GM12878 (cell line): ENCODE results near the gene PADI2. TPM values are rescaled to one million over a fixed set of nuclear protein-coding genes. Genes with fewer than 3 reads are reported as not detected.

ENCODE experiments used
- ATAC-seq: fragments of 200-7000 bp; cut with Tn5 transposase; 3 replicates; pipeline ENCODE4 v1.9.1; 2020; ENCODE audit warnings: mild to moderate bottlenecking, moderate library complexity
- BruUV-seq: library from RNA; stranded (reverse); fragments of 400-500 nt; replicated peaks from 2 replicates; lab custom pipeline; 2021; lab: Mats Ljungman, UMichigan
- CTCF ChIA-PET: fragments of 300-600 bp; sonication (Branson Sonifier 250); formaldehyde crosslinking; extraction: SDS; loops from one replicate; lab custom pipeline; 2021; ENCODE audit warnings: inconsistent platforms; lab: Yijun Ruan, JAX
- POLR2A ChIA-PET: fragments of 350-600 bp; formaldehyde crosslinking; extraction: SDS; loops from one replicate; lab custom pipeline; 2021; ENCODE audit warnings: inconsistent platforms; lab: Charles Lee
- RAD21 ChIA-PET: fragments of 300-600 bp; sonication (Branson Sonifier 250); formaldehyde crosslinking; loops from one replicate; lab custom pipeline; 2023; ENCODE audit warnings: antibody characterized with exemption; ENCODE audit not compliant: unreplicated experiment; lab: Charles Lee
- SMC1A ChIA-PET: fragments of 300-600 bp; sonication (Branson Sonifier 250); formaldehyde crosslinking; loops from one replicate; lab custom pipeline; 2023; ENCODE audit not compliant: unreplicated experiment, uncharacterized antibody; lab: Charles Lee
- DNase-seq: peaks from one replicate; pipeline ENCODE4 v3.0.0-alpha.2; 2011; ENCODE audit warnings: low read depth, low spot score
- FAIRE-seq: peaks from 3 replicates; lab custom pipeline; 2011; peaks lifted over from hg19 to GRCh38; lab: Jason Lieb, UNC
- H2AFZ ChIP-seq: 2 replicates; pipeline ENCODE4 v1.6.0; 2011; ENCODE audit warnings: low read depth, low read length, control low read depth; ENCODE audit not compliant: control insufficient read depth
- H3K27ac ChIP-seq: 2 replicates; pipeline ENCODE4 v1.5.1; 2011; ENCODE audit warnings: control low read depth; ENCODE audit not compliant: control insufficient read depth, insufficient read depth
- H3K27me3 ChIP-seq, 2 experiments: replicated peaks in 1 of 2; 2 replicates each; pipeline versions ENCODE4 v1.6.0 to v1.6.1; 2011; ENCODE audit warnings: low read length in 1 of 2; ENCODE audit not compliant: control insufficient read depth in 2 of 2, insufficient read depth in 2 of 2
- H3K36me3 ChIP-seq, 2 experiments: 2 replicates each; pipeline ENCODE4 v1.5.1; 2011; ENCODE audit warnings: low read length in 1 of 2; ENCODE audit not compliant: control insufficient read depth in 2 of 2, insufficient read depth in 2 of 2
- H3K4me1 ChIP-seq: 2 replicates; pipeline ENCODE4 v1.6.1; 2011; ENCODE audit warnings: mild to moderate bottlenecking, low read length, moderate library complexity, mixed read lengths; ENCODE audit not compliant: control insufficient read depth, insufficient read depth
- H3K4me2 ChIP-seq: 2 replicates; pipeline ENCODE4 v1.6.0; 2011; ENCODE audit warnings: control low read depth; ENCODE audit not compliant: control insufficient read depth, insufficient read depth
- H3K4me3 ChIP-seq: fragments of 200-600 bp; sonication (generic); 2 replicates; pipeline ENCODE4 v1.5.1; 2016
- H3K79me2 ChIP-seq: 2 replicates; pipeline ENCODE4 v1.6.0; 2011; ENCODE audit warnings: low read length; ENCODE audit not compliant: control insufficient read depth, insufficient read depth
- H3K9ac ChIP-seq: 2 replicates; pipeline ENCODE4 v1.8.0; 2011; ENCODE audit warnings: low read length, control low read depth, mixed read lengths; ENCODE audit not compliant: control insufficient read depth, insufficient read depth
- H3K9me3 ChIP-seq: replicated peaks from 3 replicates; pipeline ENCODE4 v1.5.1; 2011; ENCODE audit warnings: mild to moderate bottlenecking, low read length; ENCODE audit not compliant: control insufficient read depth, insufficient read depth
- H4K20me1 ChIP-seq: 2 replicates; pipeline ENCODE4 v1.6.0; 2011; ENCODE audit not compliant: control insufficient read depth, insufficient read depth
- ATF7 ChIP-seq: fragments of 450-650 bp; IDR thresholded peaks from 2 replicates; pipeline ENCODE4 v1.6.1; 2016; ENCODE audit warnings: low read depth, mild to moderate bottlenecking
- BACH1 ChIP-seq: fragments of 450-650 bp; IDR thresholded peaks from 2 replicates; pipeline ENCODE4 v1.6.1; 2017; ENCODE audit warnings: mild to moderate bottlenecking, borderline replicate concordance
- EP300 ChIP-seq, 2 experiments: fragments of 150-350 bp in 1 of 2; IDR thresholded peaks; 2 replicates each; pipeline ENCODE4 v1.6.1; 2011 to 2012; ENCODE audit warnings: low read depth in 2 of 2, low read length in 2 of 2, borderline replicate concordance in 1 of 2, improper control_type of control experiment in 1 of 2, inconsistent platforms in 1 of 2; ENCODE audit not compliant: control insufficient read depth in 1 of 2
- IKZF1 ChIP-seq: fragments of 450-650 bp; conservative IDR thresholded peaks from 2 replicates; pipeline ENCODE4 v1.6.1; 2017; ENCODE audit warnings: antibody characterized with exemption, mild to moderate bottlenecking
- MTA2 ChIP-seq: fragments of 450-650 bp; IDR thresholded peaks from 2 replicates; pipeline ENCODE4 v1.6.1; 2016; ENCODE audit warnings: low read depth, mild to moderate bottlenecking, moderate library complexity
- RAD51 ChIP-seq: fragments of 450-650 bp; IDR thresholded peaks from 2 replicates; pipeline ENCODE4 v1.6.1; 2016; ENCODE audit warnings: moderate library complexity, mild to moderate bottlenecking, inconsistent platforms
- ZNF217 ChIP-seq: fragments of 450-650 bp; IDR thresholded peaks from 2 replicates; pipeline ENCODE4 v1.6.1; 2017; ENCODE audit warnings: antibody characterized with exemption, mild to moderate bottlenecking
- WGBS: methylation state at CpG from one replicate; pipeline ENCODE4 v1.1.6; 2016; ENCODE audit warnings: low lambda C conversion rate; ENCODE audit not compliant: insufficient replicate concordance, insufficient coverage; ENCODE audit errors: missing lambda C conversion rate; 5-methylcytosine and 5-hydroxymethylcytosine counted together
- in situ Hi-C: fragments of 300-500 bp; cut with MboI; formaldehyde crosslinking; loops from 9 replicates; pipeline ENCODE4 v1.14.3; 2018; ENCODE audit warnings: mixed read lengths
- intact Hi-C: fragments of 100-400 bp; cut with micrococcal nuclease; formaldehyde crosslinking; loops from one replicate; pipeline ENCODE4 v1.14.2; 2022; ENCODE audit not compliant: unreplicated experiment
- polyA plus RNA-seq, 11 experiments: library from polyadenylated mRNA; depleted of rRNA in 4 of 11; unstranded in 6 of 11; stranded (reverse) in 5 of 11; fragments of >200 nt; fragmentation: Nextera tagmentation in 4 of 11; fragmentation: Illumina TruSeq in 1 of 11; extraction: Ambion mirVana in 4 of 11; extraction: Trizol in 1 of 11; gene quantifications; 1 replicate in 1 of 11; 2 replicates in 10 of 11; pipeline versions ENCODE4 v1.2.1 to v1.2.3, GENCODE V29; 2011 to 2016; ENCODE audit warnings: inconsistent platforms in 2 of 11, missing spikeins in 2 of 11, low read depth in 1 of 11
- total RNA-seq, 4 experiments: library from RNA; depleted of rRNA in 3 of 4; stranded (reverse); fragments of >200 nt in 3 of 4; fragmentation: Illumina TruSeq in 1 of 4; extraction: Trizol in 1 of 4; gene quantifications; 2 replicates each; pipeline versions ENCODE4 v1.2.1 to v1.2.3, GENCODE V29; 2013 to 2021
- TF ChIP-seq, protein P1 (sequence below): fragments of 450-650 bp; IDR thresholded peaks from 2 replicates; pipeline ENCODE4 v1.6.1; 2017; ENCODE audit warnings: mild to moderate bottlenecking, low read depth, inconsistent platforms; ENCODE audit not compliant: poor library complexity, severe bottlenecking
- TF ChIP-seq, protein P2 (sequence below): fragments of 450-650 bp; IDR thresholded peaks from 2 replicates; pipeline ENCODE4 v1.6.1; 2017; ENCODE audit warnings: mild to moderate bottlenecking, moderate library complexity

PADI2 gene
- total and polyA plus RNA-seq, 10 of the 15 experiments (the other 5 are each of a cell fraction or from before 2014, with no cell fraction given): 0.05 to 3.0 (median 0.10) TPM; not detected in 1

DNA sequence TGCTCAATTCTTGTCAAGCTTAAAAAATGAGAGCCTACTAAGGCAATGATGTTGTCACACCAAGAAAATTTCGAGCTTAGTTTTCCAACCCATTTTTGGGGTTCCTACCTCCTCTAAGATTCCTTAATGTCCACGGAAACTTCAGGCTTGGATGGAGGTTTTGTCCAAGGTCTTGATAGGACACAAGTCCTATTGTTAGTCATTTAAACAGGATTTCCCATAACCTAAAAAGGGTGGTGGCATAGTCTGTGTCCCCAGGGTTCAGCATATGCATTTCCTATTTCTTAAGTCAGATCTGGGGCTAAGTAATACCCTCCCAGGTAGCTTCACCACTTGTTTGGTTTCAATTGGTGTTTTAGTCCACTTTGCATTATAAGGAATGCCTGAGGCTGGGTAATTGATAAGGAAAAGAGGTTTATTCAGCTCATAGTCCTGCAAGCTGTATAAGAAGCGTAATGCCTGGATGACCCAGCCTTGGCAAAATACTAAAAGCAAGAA, 10.9 kb upstream of the PADI2 start (continued):
- TF ChIP-seq, protein P1, sequence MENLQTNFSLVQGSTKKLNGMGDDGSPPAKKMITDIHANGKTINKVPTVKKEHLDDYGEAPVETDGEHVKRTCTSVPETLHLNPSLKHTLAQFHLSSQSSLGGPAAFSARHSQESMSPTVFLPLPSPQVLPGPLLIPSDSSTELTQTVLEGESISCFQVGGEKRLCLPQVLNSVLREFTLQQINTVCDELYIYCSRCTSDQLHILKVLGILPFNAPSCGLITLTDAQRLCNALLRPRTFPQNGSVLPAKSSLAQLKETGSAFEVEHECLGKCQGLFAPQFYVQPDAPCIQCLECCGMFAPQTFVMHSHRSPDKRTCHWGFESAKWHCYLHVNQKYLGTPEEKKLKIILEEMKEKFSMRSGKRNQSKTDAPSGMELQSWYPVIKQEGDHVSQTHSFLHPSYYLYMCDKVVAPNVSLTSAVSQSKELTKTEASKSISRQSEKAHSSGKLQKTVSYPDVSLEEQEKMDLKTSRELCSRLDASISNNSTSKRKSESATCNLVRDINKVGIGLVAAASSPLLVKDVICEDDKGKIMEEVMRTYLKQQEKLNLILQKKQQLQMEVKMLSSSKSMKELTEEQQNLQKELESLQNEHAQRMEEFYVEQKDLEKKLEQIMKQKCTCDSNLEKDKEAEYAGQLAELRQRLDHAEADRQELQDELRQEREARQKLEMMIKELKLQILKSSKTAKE: no peak

DNA sequence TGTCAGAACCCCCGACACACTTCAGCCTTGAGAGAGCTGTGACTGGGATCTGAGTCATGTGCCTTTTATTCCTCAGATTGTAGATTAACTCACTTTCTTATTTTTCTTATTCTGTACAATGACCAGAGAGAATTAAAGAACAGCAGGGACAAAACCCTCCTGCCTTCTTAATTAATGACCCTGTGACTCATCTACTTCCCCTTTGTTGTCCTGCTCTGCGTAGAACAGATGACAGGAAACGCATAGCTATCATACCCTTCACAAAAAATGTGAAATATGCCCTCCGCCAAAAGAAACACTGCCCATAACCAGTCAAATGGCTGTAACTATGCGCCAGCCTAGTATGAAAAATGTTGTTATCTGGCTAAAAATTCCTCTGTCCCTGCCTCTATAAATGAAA, 9.1 kb upstream of the PADI2 start:
- Histone ChIP-seq H2AFZ (peak overlapping the region; percentile 28; the same call in 1 of the 2 replicates), H3K27ac (no peak overlapping the region), H3K4me3 (no peak overlapping the region), H3K9ac (no peak overlapping the region), H4K20me1 (no peaks in the 10 kb centered on the region), H3K9me3 (no peaks in the 10 kb centered on the region), H3K36me3 (no peaks in the 10 kb centered on the region), H3K4me2 (0 out of 2 replicates have a peak overlapping the region, but pooled peaks have one; percentile 25), H3K79me2 (no peaks in the 10 kb centered on the region), H3K4me1 (no peaks in the 10 kb centered on the region; the same call in 1 of the 2 replicates), H3K27me3 (no peaks in the 10 kb centered on the region)
- TF ChIP-seq EP300 (IDR thresholded peaks at IDR 0.05; ENCODE audit: borderline replicate concordance in 1 of 2, control insufficient read depth in 1 of 2, low read depth in 2 of 2, low read length in 2 of 2) (peak in 1 of 2 experiments; percentile 44; a peak in 1 of 4 replicates), IKZF1 (0 out of 2 replicates have a peak, but pooled peaks have one; percentile 25), RAD51 (peak; percentile 33; the same call in 1 of the 2 replicates), MTA2 (peak; percentile 71), BACH1 (no peak), ZNF217 (no peak), ATF7 (peak; percentile 65; the same call in 1 of the 2 replicates)
- TF ChIP-seq, protein P2, sequence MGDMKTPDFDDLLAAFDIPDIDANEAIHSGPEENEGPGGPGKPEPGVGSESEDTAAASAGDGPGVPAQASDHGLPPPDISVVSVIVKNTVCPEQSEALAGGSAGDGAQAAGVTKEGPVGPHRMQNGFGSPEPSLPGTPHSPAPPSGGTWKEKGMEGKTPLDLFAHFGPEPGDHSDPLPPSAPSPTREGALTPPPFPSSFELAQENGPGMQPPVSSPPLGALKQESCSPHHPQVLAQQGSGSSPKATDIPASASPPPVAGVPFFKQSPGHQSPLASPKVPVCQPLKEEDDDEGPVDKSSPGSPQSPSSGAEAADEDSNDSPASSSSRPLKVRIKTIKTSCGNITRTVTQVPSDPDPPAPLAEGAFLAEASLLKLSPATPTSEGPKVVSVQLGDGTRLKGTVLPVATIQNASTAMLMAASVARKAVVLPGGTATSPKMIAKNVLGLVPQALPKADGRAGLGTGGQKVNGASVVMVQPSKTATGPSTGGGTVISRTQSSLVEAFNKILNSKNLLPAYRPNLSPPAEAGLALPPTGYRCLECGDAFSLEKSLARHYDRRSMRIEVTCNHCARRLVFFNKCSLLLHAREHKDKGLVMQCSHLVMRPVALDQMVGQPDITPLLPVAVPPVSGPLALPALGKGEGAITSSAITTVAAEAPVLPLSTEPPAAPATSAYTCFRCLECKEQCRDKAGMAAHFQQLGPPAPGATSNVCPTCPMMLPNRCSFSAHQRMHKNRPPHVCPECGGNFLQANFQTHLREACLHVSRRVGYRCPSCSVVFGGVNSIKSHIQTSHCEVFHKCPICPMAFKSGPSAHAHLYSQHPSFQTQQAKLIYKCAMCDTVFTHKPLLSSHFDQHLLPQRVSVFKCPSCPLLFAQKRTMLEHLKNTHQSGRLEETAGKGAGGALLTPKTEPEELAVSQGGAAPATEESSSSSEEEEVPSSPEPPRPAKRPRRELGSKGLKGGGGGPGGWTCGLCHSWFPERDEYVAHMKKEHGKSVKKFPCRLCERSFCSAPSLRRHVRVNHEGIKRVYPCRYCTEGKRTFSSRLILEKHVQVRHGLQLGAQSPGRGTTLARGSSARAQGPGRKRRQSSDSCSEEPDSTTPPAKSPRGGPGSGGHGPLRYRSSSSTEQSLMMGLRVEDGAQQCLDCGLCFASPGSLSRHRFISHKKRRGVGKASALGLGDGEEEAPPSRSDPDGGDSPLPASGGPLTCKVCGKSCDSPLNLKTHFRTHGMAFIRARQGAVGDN: peak; percentile 73; the same call in 1 of the 2 replicates
- FAIRE-seq (no peak), ATAC-seq (peak; percentile 77), DNase-seq (no peak)
- BruUV-seq: no TSS peak
- 27% methylated on average over 5 of the region's 5 CpGs for WGBS
- SMC1A ChIA-PET: interaction anchor here (0.6 to 12.4 kb wide), 10 partner anchors 11 to 209 kb away, joined by 3 to 236 read pairs (median 6); no protein-coding TSS in a partner anchor
- CTCF ChIA-PET: interaction anchor here (0.7 to 12.1 kb wide), 6 partner anchors 10 to 144 kb away, joined by 3 to 315 read pairs (median 5); no protein-coding TSS in a partner anchor
- intact Hi-C loops: no loop called here
- in situ Hi-C loops: loop anchor here (5.0 kb wide), 1 partner anchor 109 kb away; no protein-coding TSS in a partner anchor
- RAD21 ChIA-PET: interaction anchor here (0.5 to 9.7 kb wide), 7 partner anchors 9 to 108 kb away, joined by 3 to 186 read pairs (median 4); no protein-coding TSS in a partner anchor
- POLR2A ChIA-PET: interaction anchor here (0.6 to 2.8 kb wide), 3 partner anchors 10 to 79 kb away, joined by 3 to 21 read pairs (median 3); no protein-coding TSS in a partner anchor
